Measurements from ENCODE around the gene PRDX3.

Gene PRDX3

GRCh38 chr10:119221201-119221600 is 42.6 kb upstream of the PRDX3 start:
- TF ChIP-seq CTCF (IDR thresholded peaks at IDR 0.05; ENCODE audit: low read depth, low read length): no peak
- in situ Hi-C loops (cut with HindIII; ENCODE audit: low sequenced_read_pairs): no loop called here

GRCh38 chr10:119219871-119220270 is 41.3 kb upstream of the PRDX3 start:
- in situ Hi-C loops (cut with HindIII; ENCODE audit: low sequenced_read_pairs): no loop called here
- no peak for DNase-seq (ENCODE audit: low read depth, low spot score)

More at GRCh38 chr10:119221201-119221600, 42.6 kb upstream of the PRDX3 start:
- DNase-seq (ENCODE audit: low read depth, low spot score): no peak
- no peak overlapping the region for H3K4me3 ChIP-seq (ENCODE audit: low read depth, low read length)

GRCh38 chr10:119217991-119218490 is 39.4 kb upstream of the PRDX3 start:
- TF ChIP-seq CTCF (IDR thresholded peaks at IDR 0.05; ENCODE audit: low read depth, low read length): no peak
- no peak for DNase-seq (ENCODE audit: low read depth, low spot score)
- no peak overlapping the region for H3K4me3 ChIP-seq (ENCODE audit: low read depth, low read length)
- in situ Hi-C loops (cut with HindIII; ENCODE audit: low sequenced_read_pairs): no loop called here

More at GRCh38 chr10:119219871-119220270, 41.3 kb upstream of the PRDX3 start:
- TF ChIP-seq CTCF (IDR thresholded peaks at IDR 0.05; ENCODE audit: low read depth, low read length): no peak
- H3K4me3 ChIP-seq (ENCODE audit: low read depth, low read length): no peak overlapping the region

- in situ Hi-C loops (cut with HindIII; ENCODE audit: low sequenced_read_pairs): no loop called here
- no peak overlapping the region for H3K4me3 ChIP-seq (ENCODE audit: low read depth, low read length)
- no peak for DNase-seq (ENCODE audit: low read depth, low spot score)
- no peak for TF ChIP-seq CTCF (IDR thresholded peaks at IDR 0.05; ENCODE audit: low read depth, low read length)
Measured at GRCh38 chr10:119217401-119217800, 38.8 kb upstream of the PRDX3 start.

GRCh38 chr10:119216127-119216526 is 37.5 kb upstream of the PRDX3 start:
- DNase-seq (ENCODE audit: low read depth, low spot score): no peak
- TF ChIP-seq CTCF (IDR thresholded peaks at IDR 0.05; ENCODE audit: low read depth, low read length): no peak
- no peak overlapping the region for H3K4me3 ChIP-seq (ENCODE audit: low read depth, low read length)
- in situ Hi-C loops (cut with HindIII; ENCODE audit: low sequenced_read_pairs): no loop called here

- in situ Hi-C loops (cut with HindIII; ENCODE audit: low sequenced_read_pairs): no loop called here
Measured at GRCh38 chr10:119215371-119215770, 36.8 kb upstream of the PRDX3 start.

More at GRCh38 chr10:119215371-119215770, 36.8 kb upstream of the PRDX3 start:
- no peak for TF ChIP-seq CTCF (IDR thresholded peaks at IDR 0.05; ENCODE audit: low read depth, low read length)
- no peak overlapping the region for H3K4me3 ChIP-seq (ENCODE audit: low read depth, low read length)
- no peak for DNase-seq (ENCODE audit: low read depth, low spot score)

All from astrocyte of the spinal cord (primary cell).